GM18861 (cell line): Measurements from ENCODE around the gene PIP5K1B.

ENCODE experiments used
- ATAC-seq: cut with Tn5 transposase; IDR thresholded peaks from one replicate; pipeline ENCODE4 v1.9.1; 2021; ENCODE audit not compliant: unreplicated experiment

PIP5K1B gene

GRCh38 chr9:69016191-69017096 is 311.4 kb downstream of the PIP5K1B start:
- ATAC-seq, result no peak

GRCh38 chr9:69018737-69019136 is 313.7 kb downstream of the PIP5K1B start:
- no peak for ATAC-seq

- ATAC-seq, result no peak
These were observed 314.8 kb downstream of the PIP5K1B start for GRCh38 chr9:69019808-69020207.

GRCh38 chr9:69020301-69021145 is 315.5 kb downstream of the PIP5K1B start:
- no peak for ATAC-seq

- no peak for ATAC-seq
These were observed 318.6 kb downstream of the PIP5K1B start for GRCh38 chr9:69023650-69024049.

- peak; percentile 71 for ATAC-seq
These were observed 322.5 kb downstream of the PIP5K1B start for GRCh38 chr9:69027355-69028097.

- ATAC-seq, result no peak
These were observed 323.7 kb downstream of the PIP5K1B start for GRCh38 chr9:69028754-69029153.

GRCh38 chr9:69029535-69029934 is 324.5 kb downstream of the PIP5K1B start:
- ATAC-seq, result no peak

GRCh38 chr9:69030851-69031645 is 326.0 kb downstream of the PIP5K1B start:
- no peak for ATAC-seq

GRCh38 chr9:69034071-69034470 is 329.0 kb downstream of the PIP5K1B start:
- ATAC-seq, result no peak

GRCh38 chr9:69035438-69036308 is 330.6 kb downstream of the PIP5K1B start, which contains the start of gene FXN:
FXN (plus strand) TSS chr9:69035752; CDS start chr9:69035783, 31 bp downstream.
- ATAC-seq, result peak; percentile 94

GRCh38 chr9:69036309-69036708 is 331.3 kb downstream of the PIP5K1B start:
- ATAC-seq, result peak; percentile 20

GRCh38 chr9:69036799-69037198 is 331.8 kb downstream of the PIP5K1B start:
- no peak for ATAC-seq

GRCh38 chr9:69040646-69041045 is 335.6 kb downstream of the PIP5K1B start:
- no peak for ATAC-seq

GRCh38 chr9:69044240-69045219 is 339.5 kb downstream of the PIP5K1B start:
- no peak for ATAC-seq

GRCh38 chr9:69045821-69046220 is 340.8 kb downstream of the PIP5K1B start:
- ATAC-seq, result no peak

GRCh38 chr9:69046723-69047122 is 341.7 kb downstream of the PIP5K1B start:
- ATAC-seq, result no peak

GRCh38 chr9:69047371-69047770 is 342.3 kb downstream of the PIP5K1B start:
- ATAC-seq, result no peak
